ENCODE measurements around the gene EML6. TPM values are rescaled to one million over a fixed set of nuclear protein-coding genes. Genes with fewer than 3 reads are reported as not detected.

The EML6 gene
- total and polyA plus RNA-seq, 2 experiments from 2014 or later = 2.7 to 6.2 TPM

DNA sequence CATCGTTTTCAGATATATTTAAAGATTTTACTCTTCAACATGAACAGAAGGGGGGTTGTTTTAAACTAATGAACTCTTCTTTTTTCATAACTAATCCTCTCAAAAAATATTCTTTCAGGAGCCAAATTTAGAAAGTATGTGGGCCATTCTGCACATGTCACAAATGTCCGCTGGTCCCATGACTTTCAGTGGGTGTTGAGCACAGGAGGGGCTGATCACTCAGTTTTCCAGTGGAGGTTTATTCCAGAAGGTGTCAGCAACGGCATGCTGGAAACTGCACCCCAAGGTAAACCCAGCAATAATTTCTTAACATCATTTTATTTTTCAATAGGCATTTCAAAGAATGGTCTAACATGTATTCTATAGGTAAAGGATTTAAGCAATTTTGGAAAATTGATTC lies 136.0 kb downstream of the EML6 start:
- no peak for ATAC-seq
- Histone ChIP-seq H4K20me1 (replicated peaks; ENCODE audit: insufficient read depth) (no peaks in the 10 kb centered on the region), H3K27me3 (ENCODE audit: insufficient read depth) (no peaks in the 10 kb centered on the region), H3K4me3 (no peak overlapping the region), H2AFZ (no peak overlapping the region), H3K9me2 (ENCODE audit: insufficient read depth) (peaks cover 6% of the 10 kb centered on the region), H3F3A (replicated peaks; ENCODE audit: low read depth) (no peaks in the 10 kb centered on the region), H3K4me2 (no peak overlapping the region), H3K4me1 (ENCODE audit: insufficient read depth) (no peaks in the 10 kb centered on the region; the same call in 1 of the 2 replicates), H3K79me2 (replicated peaks; ENCODE audit: insufficient read depth) (no peaks in the 10 kb centered on the region), H3K36me3 (ENCODE audit: insufficient read depth) (no peaks in the 10 kb centered on the region), H3K27ac (ENCODE audit: low read depth) (no peak overlapping the region)
- TF ChIP-seq EZH2phosphoT487 (IDR thresholded peaks at IDR 0.05; ENCODE audit: unreplicated experiment) = no peak
- TF ChIP-seq, protein P1, sequence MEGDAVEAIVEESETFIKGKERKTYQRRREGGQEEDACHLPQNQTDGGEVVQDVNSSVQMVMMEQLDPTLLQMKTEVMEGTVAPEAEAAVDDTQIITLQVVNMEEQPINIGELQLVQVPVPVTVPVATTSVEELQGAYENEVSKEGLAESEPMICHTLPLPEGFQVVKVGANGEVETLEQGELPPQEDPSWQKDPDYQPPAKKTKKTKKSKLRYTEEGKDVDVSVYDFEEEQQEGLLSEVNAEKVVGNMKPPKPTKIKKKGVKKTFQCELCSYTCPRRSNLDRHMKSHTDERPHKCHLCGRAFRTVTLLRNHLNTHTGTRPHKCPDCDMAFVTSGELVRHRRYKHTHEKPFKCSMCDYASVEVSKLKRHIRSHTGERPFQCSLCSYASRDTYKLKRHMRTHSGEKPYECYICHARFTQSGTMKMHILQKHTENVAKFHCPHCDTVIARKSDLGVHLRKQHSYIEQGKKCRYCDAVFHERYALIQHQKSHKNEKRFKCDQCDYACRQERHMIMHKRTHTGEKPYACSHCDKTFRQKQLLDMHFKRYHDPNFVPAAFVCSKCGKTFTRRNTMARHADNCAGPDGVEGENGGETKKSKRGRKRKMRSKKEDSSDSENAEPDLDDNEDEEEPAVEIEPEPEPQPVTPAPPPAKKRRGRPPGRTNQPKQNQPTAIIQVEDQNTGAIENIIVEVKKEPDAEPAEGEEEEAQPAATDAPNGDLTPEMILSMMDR (conservative IDR thresholded peaks at IDR 0.05; ENCODE audit: low read depth in 2 of 2) = peak in 1 of 2 experiments; percentile 25; a peak in 1 of 4 replicates
- no peaks in the 10 kb centered on the region for H3K27me3 Mint-ChIP-seq (ENCODE audit: insufficient read depth, low read depth, poor library complexity)
- DNase-seq (ENCODE audit: low spot score) = no peak
- H3K27ac Mint-ChIP-seq = no peak overlapping the region
- no peaks in the 10 kb centered on the region for H3K9me3 Mint-ChIP-seq
- no peak overlapping the region for H3K4me3 Mint-ChIP-seq
- H3K36me3 Mint-ChIP-seq (ENCODE audit: low read depth) = no peaks in the 10 kb centered on the region
- peaks cover 8% of the 10 kb centered on the region; the same call in 1 of the 3 replicates for H3K4me1 Mint-ChIP-seq

DNA sequence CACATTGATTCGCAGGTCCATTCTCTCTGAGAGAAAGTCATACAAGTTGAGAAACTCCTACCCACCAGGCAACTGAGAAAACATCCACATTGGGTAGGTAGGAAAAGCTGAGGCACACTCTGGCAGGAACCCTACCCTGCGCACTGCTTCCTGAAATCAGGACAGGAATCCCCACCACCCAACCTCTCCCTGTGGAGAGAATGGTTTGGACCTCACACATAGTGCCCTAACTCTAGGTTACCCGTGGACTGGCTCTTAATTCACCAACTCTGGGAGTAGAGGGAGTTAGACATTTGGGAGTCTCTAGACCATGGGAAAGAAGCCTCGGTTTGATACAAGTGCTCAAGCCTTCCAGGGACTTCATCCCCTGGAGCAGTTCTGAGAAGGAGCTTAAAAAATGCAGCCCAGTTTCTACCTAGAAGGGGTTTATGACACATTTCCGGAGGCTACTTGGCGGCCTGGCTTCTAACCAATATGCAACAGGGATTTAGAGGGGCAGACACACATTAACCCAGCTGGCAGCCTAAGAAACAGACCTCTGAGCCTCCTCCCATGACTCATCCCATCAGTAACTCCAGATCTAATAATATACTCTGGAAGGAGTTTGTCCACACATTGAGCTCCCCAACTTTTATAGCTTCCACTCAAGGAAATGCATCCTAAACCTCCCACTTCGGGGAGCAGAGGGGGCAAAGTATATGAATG lies 136.7 kb downstream of the EML6 start:
- no peak overlapping the region for H3K4me2 ChIP-seq
- H3K27me3 ChIP-seq (ENCODE audit: insufficient read depth) = no peaks in the 10 kb centered on the region
- Mint-ChIP-seq H3K27me3 (ENCODE audit: insufficient read depth, low read depth, poor library complexity) (no peaks in the 10 kb centered on the region), H3K4me1 (peaks cover 8% of the 10 kb centered on the region; the same call in 1 of the 3 replicates), H3K27ac (no peak overlapping the region), H3K9me3 (no peaks in the 10 kb centered on the region), H3K4me3 (no peak overlapping the region), H3K36me3 (ENCODE audit: low read depth) (no peaks in the 10 kb centered on the region)
- H3K79me2 ChIP-seq (replicated peaks; ENCODE audit: insufficient read depth) = no peaks in the 10 kb centered on the region
- no peaks in the 10 kb centered on the region for H3F3A ChIP-seq (replicated peaks; ENCODE audit: low read depth)
- H3K36me3 ChIP-seq (ENCODE audit: insufficient read depth) = no peaks in the 10 kb centered on the region
- peaks cover 6% of the 10 kb centered on the region for H3K9me2 ChIP-seq (ENCODE audit: insufficient read depth)
- ATAC-seq = no peak
- no peaks in the 10 kb centered on the region for H4K20me1 ChIP-seq (replicated peaks; ENCODE audit: insufficient read depth)
- DNase-seq (ENCODE audit: low spot score) = no peak
- no peak overlapping the region for H3K4me3 ChIP-seq
- H2AFZ ChIP-seq = no peak overlapping the region
- no peaks in the 10 kb centered on the region; the same call in 1 of the 2 replicates for H3K4me1 ChIP-seq (ENCODE audit: insufficient read depth)
- no peak overlapping the region for H3K27ac ChIP-seq (ENCODE audit: low read depth)
- TF ChIP-seq, protein P1 (conservative IDR thresholded peaks at IDR 0.05; ENCODE audit: low read depth in 2 of 2) = no peak
- TF ChIP-seq CREB1 (CRISPR knock-in tag; IDR thresholded peaks at IDR 0.05; ENCODE audit: low read depth) (no peak), JUNB (IDR thresholded peaks at IDR 0.05; ENCODE audit: unreplicated experiment) (no peak), NANOG (IDR thresholded peaks at IDR 0.05; ENCODE audit: borderline replicate concordance) (no peak), STAT1 (IDR thresholded peaks at IDR 0.05; ENCODE audit: unreplicated experiment) (no peak), ZNF331 (CRISPR knock-in tag; IDR thresholded peaks at IDR 0.05; ENCODE audit: low read depth) (no peak)
- TF ChIP-seq, protein P2, sequence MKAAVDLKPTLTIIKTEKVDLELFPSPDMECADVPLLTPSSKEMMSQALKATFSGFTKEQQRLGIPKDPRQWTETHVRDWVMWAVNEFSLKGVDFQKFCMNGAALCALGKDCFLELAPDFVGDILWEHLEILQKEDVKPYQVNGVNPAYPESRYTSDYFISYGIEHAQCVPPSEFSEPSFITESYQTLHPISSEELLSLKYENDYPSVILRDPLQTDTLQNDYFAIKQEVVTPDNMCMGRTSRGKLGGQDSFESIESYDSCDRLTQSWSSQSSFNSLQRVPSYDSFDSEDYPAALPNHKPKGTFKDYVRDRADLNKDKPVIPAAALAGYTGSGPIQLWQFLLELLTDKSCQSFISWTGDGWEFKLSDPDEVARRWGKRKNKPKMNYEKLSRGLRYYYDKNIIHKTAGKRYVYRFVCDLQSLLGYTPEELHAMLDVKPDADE (IDR thresholded peaks at IDR 0.05) = no peak
- TF ChIP-seq, protein P3, sequence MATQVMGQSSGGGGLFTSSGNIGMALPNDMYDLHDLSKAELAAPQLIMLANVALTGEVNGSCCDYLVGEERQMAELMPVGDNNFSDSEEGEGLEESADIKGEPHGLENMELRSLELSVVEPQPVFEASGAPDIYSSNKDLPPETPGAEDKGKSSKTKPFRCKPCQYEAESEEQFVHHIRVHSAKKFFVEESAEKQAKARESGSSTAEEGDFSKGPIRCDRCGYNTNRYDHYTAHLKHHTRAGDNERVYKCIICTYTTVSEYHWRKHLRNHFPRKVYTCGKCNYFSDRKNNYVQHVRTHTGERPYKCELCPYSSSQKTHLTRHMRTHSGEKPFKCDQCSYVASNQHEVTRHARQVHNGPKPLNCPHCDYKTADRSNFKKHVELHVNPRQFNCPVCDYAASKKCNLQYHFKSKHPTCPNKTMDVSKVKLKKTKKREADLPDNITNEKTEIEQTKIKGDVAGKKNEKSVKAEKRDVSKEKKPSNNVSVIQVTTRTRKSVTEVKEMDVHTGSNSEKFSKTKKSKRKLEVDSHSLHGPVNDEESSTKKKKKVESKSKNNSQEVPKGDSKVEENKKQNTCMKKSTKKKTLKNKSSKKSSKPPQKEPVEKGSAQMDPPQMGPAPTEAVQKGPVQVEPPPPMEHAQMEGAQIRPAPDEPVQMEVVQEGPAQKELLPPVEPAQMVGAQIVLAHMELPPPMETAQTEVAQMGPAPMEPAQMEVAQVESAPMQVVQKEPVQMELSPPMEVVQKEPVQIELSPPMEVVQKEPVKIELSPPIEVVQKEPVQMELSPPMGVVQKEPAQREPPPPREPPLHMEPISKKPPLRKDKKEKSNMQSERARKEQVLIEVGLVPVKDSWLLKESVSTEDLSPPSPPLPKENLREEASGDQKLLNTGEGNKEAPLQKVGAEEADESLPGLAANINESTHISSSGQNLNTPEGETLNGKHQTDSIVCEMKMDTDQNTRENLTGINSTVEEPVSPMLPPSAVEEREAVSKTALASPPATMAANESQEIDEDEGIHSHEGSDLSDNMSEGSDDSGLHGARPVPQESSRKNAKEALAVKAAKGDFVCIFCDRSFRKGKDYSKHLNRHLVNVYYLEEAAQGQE (IDR thresholded peaks at IDR 0.05; ENCODE audit: unreplicated experiment) = no peak

Measured in GM23338 (cell line).